ENCODE data around the gene SMCO3. TPM values are rescaled to one million over a fixed set of nuclear protein-coding genes. Genes with fewer than 3 reads are reported as not detected.
"Not testable (repeated sequence)": the region's sequence is repeated elsewhere in the genome, so short reads cannot be mapped to it uniquely, and the experiment has no call there.

The SMCO3 gene
- total RNA-seq, 1 experiment from 2014 or later: not detected

DNA sequence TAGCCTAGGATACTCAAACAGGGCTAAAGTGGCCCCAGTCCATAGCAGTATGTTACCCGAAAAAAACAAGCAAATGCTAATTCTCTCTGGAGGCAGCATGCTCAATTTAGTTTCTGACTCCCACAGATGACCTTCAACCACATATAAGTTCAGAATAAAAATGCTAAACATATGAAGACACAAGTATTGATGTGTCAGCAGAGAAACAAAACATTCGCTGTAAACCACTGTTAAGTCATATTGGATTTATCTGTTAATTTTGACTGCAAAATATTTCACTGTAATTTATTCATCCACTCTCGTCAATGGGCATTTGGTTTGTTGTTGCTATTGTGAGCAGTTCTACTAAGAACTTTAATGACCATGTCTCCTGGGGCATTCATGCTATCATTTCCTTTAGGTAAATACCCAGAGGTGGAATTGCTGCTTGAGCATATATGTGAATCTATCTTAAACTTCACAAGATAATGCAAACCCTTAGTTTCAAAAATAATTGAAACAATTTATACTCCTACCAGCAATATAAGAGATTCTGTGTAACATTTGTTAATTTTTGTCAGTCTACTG is 47.2 kb downstream of the SMCO3 start:
- peaks cover 5% of the 10 kb centered on the region for H3K9me3 Mint-ChIP-seq (ENCODE audit: unreplicated experiment)
- no peaks in the 10 kb centered on the region for H3K27me3 Mint-ChIP-seq (ENCODE audit: insufficient read depth, unreplicated experiment)
- POLR2A ChIA-PET: no interaction called here
- H3K27ac Mint-ChIP-seq (ENCODE audit: low read depth, unreplicated experiment): no peak overlapping the region
- H3K36me3 Mint-ChIP-seq (ENCODE audit: insufficient read depth, unreplicated experiment): peaks cover 54% of the 10 kb centered on the region
- BruUV-seq (replicated peaks): no TSS peak
- TF ChIP-seq, protein P1, sequence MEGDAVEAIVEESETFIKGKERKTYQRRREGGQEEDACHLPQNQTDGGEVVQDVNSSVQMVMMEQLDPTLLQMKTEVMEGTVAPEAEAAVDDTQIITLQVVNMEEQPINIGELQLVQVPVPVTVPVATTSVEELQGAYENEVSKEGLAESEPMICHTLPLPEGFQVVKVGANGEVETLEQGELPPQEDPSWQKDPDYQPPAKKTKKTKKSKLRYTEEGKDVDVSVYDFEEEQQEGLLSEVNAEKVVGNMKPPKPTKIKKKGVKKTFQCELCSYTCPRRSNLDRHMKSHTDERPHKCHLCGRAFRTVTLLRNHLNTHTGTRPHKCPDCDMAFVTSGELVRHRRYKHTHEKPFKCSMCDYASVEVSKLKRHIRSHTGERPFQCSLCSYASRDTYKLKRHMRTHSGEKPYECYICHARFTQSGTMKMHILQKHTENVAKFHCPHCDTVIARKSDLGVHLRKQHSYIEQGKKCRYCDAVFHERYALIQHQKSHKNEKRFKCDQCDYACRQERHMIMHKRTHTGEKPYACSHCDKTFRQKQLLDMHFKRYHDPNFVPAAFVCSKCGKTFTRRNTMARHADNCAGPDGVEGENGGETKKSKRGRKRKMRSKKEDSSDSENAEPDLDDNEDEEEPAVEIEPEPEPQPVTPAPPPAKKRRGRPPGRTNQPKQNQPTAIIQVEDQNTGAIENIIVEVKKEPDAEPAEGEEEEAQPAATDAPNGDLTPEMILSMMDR (IDR thresholded peaks at IDR 0.05; ENCODE audit: unreplicated experiment): no peak
- no peak overlapping the region for H3K4me3 Mint-ChIP-seq (ENCODE audit: unreplicated experiment)
- intact Hi-C loops (cut with micrococcal nuclease): no loop called here
- H3K4me1 Mint-ChIP-seq (ENCODE audit: insufficient read depth, unreplicated experiment): peaks cover 11% of the 10 kb centered on the region
- CTCF ChIA-PET: no interaction called here
- DNase-seq (ENCODE audit: unreplicated experiment): no peak

DNA sequence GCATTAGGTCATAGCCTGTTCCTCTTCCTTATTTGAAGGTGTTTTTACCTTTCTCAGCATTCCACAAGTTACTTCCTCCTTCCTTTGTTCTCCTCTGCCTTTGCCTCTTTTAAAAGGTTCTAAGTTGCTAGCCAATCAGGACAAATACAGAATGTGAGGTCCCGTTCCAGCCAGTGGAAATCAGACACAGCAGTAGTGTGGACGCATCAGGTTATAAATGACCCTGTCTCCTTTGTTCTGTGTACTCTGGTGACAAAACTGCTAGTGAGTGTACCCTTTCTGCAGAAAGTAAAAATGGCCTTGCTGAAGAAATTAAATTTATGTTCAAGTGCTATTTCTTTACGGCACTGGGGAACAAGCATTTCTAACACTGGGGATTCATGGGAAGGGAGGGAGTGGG is 48.0 kb downstream of the SMCO3 start:
- BruUV-seq (replicated peaks); H3K9me3 Mint-ChIP-seq (ENCODE audit: unreplicated experiment); DNase-seq (ENCODE audit: unreplicated experiment); CTCF ChIA-PET; H3K4me3 Mint-ChIP-seq (ENCODE audit: unreplicated experiment); H3K27me3 Mint-ChIP-seq (ENCODE audit: insufficient read depth, unreplicated experiment); intact Hi-C loops (cut with micrococcal nuclease): not testable (repeated sequence)
- POLR2A ChIA-PET: interaction anchor here (1.3 kb wide), 1 partner anchor 9 kb away, joined by 5 read pairs; a partner anchor contains a TSS
- Mint-ChIP-seq H3K27ac (ENCODE audit: low read depth, unreplicated experiment) (peak overlapping the region; percentile 51), H3K36me3 (ENCODE audit: insufficient read depth, unreplicated experiment) (peaks cover 51% of the 10 kb centered on the region), H3K4me1 (ENCODE audit: insufficient read depth, unreplicated experiment) (peaks cover 11% of the 10 kb centered on the region)

DNA sequence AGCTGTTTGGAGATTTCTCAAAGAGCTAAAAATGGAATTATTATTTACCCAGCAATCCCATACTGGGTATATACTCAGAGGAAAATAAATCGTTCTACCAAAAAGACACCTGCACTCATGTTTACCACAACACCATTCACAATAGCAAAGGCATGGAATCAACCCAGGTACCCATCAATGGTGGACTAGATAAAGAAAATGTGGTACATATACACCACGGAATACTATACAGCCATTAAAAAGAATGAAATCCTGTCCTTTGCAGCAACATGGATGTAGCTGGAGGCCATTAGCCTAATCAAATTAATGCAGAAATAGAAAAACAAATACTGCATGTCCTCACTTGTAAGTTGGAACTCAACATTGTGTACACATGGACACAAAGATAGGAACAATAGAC is 48.6 kb downstream of the SMCO3 start:
- ChIA-PET CTCF (no interaction called here), POLR2A (interaction anchor here (1.3 kb wide), 1 partner anchor 9 kb away, joined by 5 read pairs; a partner anchor contains a TSS)
- Mint-ChIP-seq H3K4me1 (ENCODE audit: insufficient read depth, unreplicated experiment) (peaks cover 11% of the 10 kb centered on the region), H3K9me3 (ENCODE audit: unreplicated experiment) (peaks cover 5% of the 10 kb centered on the region), H3K27ac (ENCODE audit: low read depth, unreplicated experiment) (no peak overlapping the region), H3K27me3 (ENCODE audit: insufficient read depth, unreplicated experiment) (no peaks in the 10 kb centered on the region), H3K36me3 (ENCODE audit: insufficient read depth, unreplicated experiment) (peaks cover 45% of the 10 kb centered on the region), H3K4me3 (ENCODE audit: unreplicated experiment) (no peak overlapping the region)
- no peak for DNase-seq (ENCODE audit: unreplicated experiment)
- no TSS peak for BruUV-seq (replicated peaks)
- TF ChIP-seq, protein P1 (IDR thresholded peaks at IDR 0.05; ENCODE audit: unreplicated experiment): no peak
- intact Hi-C loops (cut with micrococcal nuclease): no loop called here

DNA sequence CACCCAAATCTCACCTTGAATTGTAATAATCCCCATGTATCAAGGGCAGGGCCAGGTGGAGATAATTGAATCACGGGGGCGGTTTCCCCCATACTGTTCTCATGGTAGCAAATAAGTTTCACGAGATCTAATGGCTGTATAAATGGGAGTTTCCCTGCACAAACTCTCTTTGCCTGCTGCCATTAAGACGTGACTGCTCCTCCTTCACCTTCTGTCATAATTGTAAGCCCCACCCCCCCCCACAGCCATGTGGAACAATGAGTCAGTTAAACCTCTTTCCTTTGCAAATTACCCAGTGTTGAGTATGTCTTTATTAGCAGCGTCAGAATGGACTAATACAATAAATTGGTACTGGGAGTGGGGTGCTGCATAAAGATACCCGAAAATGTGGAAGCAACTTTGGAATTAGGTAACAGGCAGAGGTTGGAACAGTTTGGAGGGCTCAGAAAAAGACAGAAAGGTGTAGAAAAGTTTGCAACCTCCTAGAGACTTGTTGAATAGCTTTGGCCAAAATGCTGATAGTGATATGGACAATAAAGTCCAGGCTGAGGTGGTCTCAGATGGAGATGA is 54.2 kb downstream of the SMCO3 start:
- H3K36me3 Mint-ChIP-seq (ENCODE audit: insufficient read depth, unreplicated experiment): peaks cover 13% of the 10 kb centered on the region
- intact Hi-C loops (cut with micrococcal nuclease); H3K4me3 Mint-ChIP-seq (ENCODE audit: unreplicated experiment); BruUV-seq (replicated peaks); DNase-seq (ENCODE audit: unreplicated experiment); H3K4me1 Mint-ChIP-seq (ENCODE audit: insufficient read depth, unreplicated experiment); CTCF ChIA-PET; POLR2A ChIA-PET; H3K27me3 Mint-ChIP-seq (ENCODE audit: insufficient read depth, unreplicated experiment); H3K9me3 Mint-ChIP-seq (ENCODE audit: unreplicated experiment); H3K27ac Mint-ChIP-seq (ENCODE audit: low read depth, unreplicated experiment): not testable (repeated sequence)

DNA sequence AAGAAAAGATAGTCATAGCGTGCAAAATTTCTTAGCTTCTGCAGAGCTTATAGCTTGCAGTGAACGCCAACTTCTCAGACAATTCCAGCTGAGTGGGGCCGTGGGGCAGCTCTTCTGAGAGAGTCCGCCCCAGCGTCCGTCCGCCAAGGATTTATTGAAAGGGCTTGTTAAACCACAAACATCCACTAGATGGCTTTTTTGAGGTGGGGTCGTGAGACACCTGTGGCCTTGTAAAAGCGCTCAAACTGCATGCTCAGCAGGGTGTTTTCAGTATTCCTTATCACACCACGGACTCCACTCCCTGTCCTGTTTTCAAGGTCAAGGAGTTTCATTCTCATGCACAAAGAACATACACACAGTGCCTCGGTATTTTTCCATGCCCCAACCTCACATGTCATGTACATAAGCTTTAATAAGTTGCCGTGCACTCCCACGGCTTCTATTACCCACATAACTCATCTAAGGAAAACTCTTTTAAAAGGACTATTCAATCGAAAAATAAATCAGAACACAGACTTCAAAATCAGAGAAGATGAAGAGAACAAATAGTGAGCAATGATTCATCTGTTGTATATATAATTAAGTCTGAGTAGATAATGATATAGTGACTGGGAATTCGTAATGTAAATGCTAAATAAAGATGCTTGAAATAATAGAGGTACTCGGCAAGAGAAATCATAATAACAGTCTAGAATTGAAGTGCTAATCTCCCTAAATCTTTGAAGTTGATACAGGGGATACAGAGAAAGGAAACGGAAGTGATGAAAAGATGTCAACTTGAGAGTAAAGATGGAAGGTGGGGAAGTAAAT is 57.4 kb downstream of the SMCO3 start:
- TF ChIP-seq, protein P1 (IDR thresholded peaks at IDR 0.05; ENCODE audit: unreplicated experiment): no peak

More for the DNA sequence above, 57.4 kb downstream of the SMCO3 start:
- no peaks in the 10 kb centered on the region for H3K27me3 Mint-ChIP-seq (ENCODE audit: insufficient read depth, unreplicated experiment)
- H3K4me3 Mint-ChIP-seq (ENCODE audit: unreplicated experiment): no peak overlapping the region
- H3K27ac Mint-ChIP-seq (ENCODE audit: low read depth, unreplicated experiment): no peak overlapping the region
- H3K9me3 Mint-ChIP-seq (ENCODE audit: unreplicated experiment): no peaks in the 10 kb centered on the region
- intact Hi-C loops (cut with micrococcal nuclease): no loop called here
- POLR2A ChIA-PET: interaction anchor here (0.6 to 1.0 kb wide), 3 partner anchors 14 to 508 kb away, joined by 3 to 4 read pairs (median 3); a partner anchor contains a TSS
- BruUV-seq (replicated peaks): no TSS peak
- DNase-seq (ENCODE audit: unreplicated experiment): no peak
- CTCF ChIA-PET: interaction anchor here (0.5 to 1.2 kb wide), 5 partner anchors 14 to 1705 kb away, joined by 3 to 5 read pairs (median 3); a partner anchor contains a TSS
- H3K36me3 Mint-ChIP-seq (ENCODE audit: insufficient read depth, unreplicated experiment): peaks cover 5% of the 10 kb centered on the region
- no peaks in the 10 kb centered on the region for H3K4me1 Mint-ChIP-seq (ENCODE audit: insufficient read depth, unreplicated experiment)

Data from MCF 10A (cell line).